IMR-90 (cell line): ENCODE data around the gene HPSE2. TPM values are rescaled to one million over a fixed set of nuclear protein-coding genes. Genes with fewer than 3 reads are reported as not detected.

Experiments
- ATAC-seq: fragments of 200-7000 bp; cut with Tn5 transposase; 2 replicates; pipeline ENCODE4 v1.9.1; 2020; ENCODE audit warnings: low read depth, mild to moderate bottlenecking, moderate library complexity
- BruUV-seq: library from RNA; stranded (reverse); fragments of 400-500 nt; replicated peaks from 2 replicates; lab custom pipeline; 2021; lab: Mats Ljungman, UMichigan
- CTCF ChIA-PET: fragments of 300-600 bp; formaldehyde crosslinking; extraction: SDS; loops from one replicate; lab custom pipeline; 2021; ENCODE audit warnings: antibody characterized with exemption; lab: Yijun Ruan, JAX
- POLR2A ChIA-PET: fragments of 300-600 bp; sonication (Branson Sonifier 250); formaldehyde crosslinking; loops from one replicate; lab custom pipeline; 2022; ENCODE audit warnings: antibody characterized with exemption; ENCODE audit not compliant: unreplicated experiment; lab: Charles Lee
- DNase-seq: peaks from one replicate; pipeline ENCODE4 v3.0.0; 2013
- H2AFZ ChIP-seq: replicated peaks from 2 replicates; pipeline ENCODE3; 2013; ENCODE audit warnings: low read length, mild to moderate bottlenecking; ENCODE audit not compliant: poor library complexity
- H2AK5ac ChIP-seq: 2 replicates; pipeline ENCODE4 v1.6.1; 2013; ENCODE audit warnings: low read depth, low read length, inconsistent platforms
- H2AK9ac ChIP-seq: replicated peaks from 2 replicates; pipeline ENCODE3; 2013; ENCODE audit warnings: mild to moderate bottlenecking, low read depth, low read length, moderate library complexity; ENCODE audit not compliant: poor library complexity
- H2BK120ac ChIP-seq: 2 replicates; pipeline ENCODE4 v1.6.1; 2013; ENCODE audit warnings: low read depth, low read length, inconsistent platforms
- H2BK15ac ChIP-seq: 3 replicates; pipeline ENCODE4 v1.6.1; 2013; ENCODE audit warnings: low read depth, low read length, inconsistent platforms
- H2BK20ac ChIP-seq: 2 replicates; pipeline ENCODE4 v1.6.1; 2013; ENCODE audit warnings: low read depth, mild to moderate bottlenecking, inconsistent platforms, low read length, moderate library complexity
- H2BK5ac ChIP-seq: 2 replicates; pipeline ENCODE4 v1.6.1; 2013; ENCODE audit warnings: mild to moderate bottlenecking, low read depth, low read length, inconsistent platforms; ENCODE audit not compliant: poor library complexity, severe bottlenecking
- H3K14ac ChIP-seq: replicated peaks from 2 replicates; pipeline ENCODE4 v1.6.1; 2013; ENCODE audit warnings: low read depth, low read length, inconsistent platforms
- H3K18ac ChIP-seq: 2 replicates; pipeline ENCODE4 v1.6.1; 2013; ENCODE audit warnings: low read depth, low read length, control low read depth
- H3K23ac ChIP-seq: 2 replicates; pipeline ENCODE4 v1.6.1; 2013; ENCODE audit warnings: low read depth, low read length, inconsistent platforms
- H3K27ac ChIP-seq: 2 replicates; pipeline ENCODE4 v1.5.1; 2013; ENCODE audit warnings: mild to moderate bottlenecking, control low read depth, low read length; ENCODE audit not compliant: insufficient read depth
- H3K27me3 ChIP-seq: 2 replicates; pipeline ENCODE4 v1.6.1; 2013; ENCODE audit warnings: low read length; ENCODE audit not compliant: control insufficient read depth, insufficient read depth
- H3K36me3 ChIP-seq: 2 replicates; pipeline ENCODE4 v1.6.1; 2013; ENCODE audit warnings: low read length, mixed read lengths; ENCODE audit not compliant: control insufficient read depth, insufficient read depth
- H3K4ac ChIP-seq: 2 replicates; pipeline ENCODE4 v1.6.1; 2013; ENCODE audit warnings: low read depth, low read length, inconsistent platforms
- H3K4me1 ChIP-seq: 2 replicates; pipeline ENCODE4 v1.6.1; 2013; ENCODE audit warnings: low read length, mixed read lengths; ENCODE audit not compliant: control insufficient read depth, insufficient read depth
- H3K4me2 ChIP-seq: 2 replicates; pipeline ENCODE4 v1.6.1; 2013; ENCODE audit warnings: low read depth, mild to moderate bottlenecking, control low read depth, low read length, moderate library complexity
- H3K4me3 ChIP-seq: 2 replicates; pipeline ENCODE4 v1.5.1; 2013; ENCODE audit warnings: low read depth, mild to moderate bottlenecking, control low read depth, low read length, moderate library complexity; ENCODE audit not compliant: insufficient read depth
- H3K56ac ChIP-seq: 2 replicates; pipeline ENCODE4 v1.6.1; 2013; ENCODE audit warnings: low read length, inconsistent platforms; ENCODE audit not compliant: insufficient read depth; ENCODE audit errors: extremely low read depth
- H3K79me1 ChIP-seq, 2 experiments: 2 replicates each; pipeline ENCODE4 v1.6.1; 2013; ENCODE audit warnings: low read length in 2 of 2, inconsistent platforms in 1 of 2, low read depth in 1 of 2
- H3K9ac ChIP-seq: 2 replicates; pipeline ENCODE4 v1.6.1; 2013; ENCODE audit warnings: low read depth, low read length, control low read depth
- H3K9me1 ChIP-seq: 2 replicates; pipeline ENCODE4 v1.6.1; 2013; ENCODE audit warnings: low read length, inconsistent platforms; ENCODE audit not compliant: insufficient read depth
- H3K9me3 ChIP-seq: 2 replicates; pipeline ENCODE4 v1.6.1; 2013; ENCODE audit warnings: low read length; ENCODE audit not compliant: control insufficient read depth, insufficient read depth
- H4K20me1 ChIP-seq: 2 replicates; pipeline ENCODE4 v1.6.1; 2013; ENCODE audit warnings: low read length, inconsistent platforms; ENCODE audit not compliant: insufficient read depth
- H4K5ac ChIP-seq: 2 replicates; pipeline ENCODE4 v1.6.1; 2013; ENCODE audit warnings: mild to moderate bottlenecking, low read depth, low read length, control low read depth
- H4K8ac ChIP-seq, 2 experiments: 2 replicates each; pipeline ENCODE4 v1.6.1; 2013; ENCODE audit warnings: low read depth in 2 of 2, low read length in 2 of 2, control low read depth in 1 of 2, inconsistent platforms in 1 of 2
- H4K91ac ChIP-seq: 2 replicates; pipeline ENCODE4 v1.6.1; 2013; ENCODE audit warnings: low read depth, low read length, inconsistent platforms; ENCODE audit not compliant: insufficient read depth
- BHLHE40 ChIP-seq: fragments of 150-350 bp; IDR thresholded peaks from 2 replicates; pipeline ENCODE4 v1.6.1; 2016; ENCODE audit warnings: mild to moderate bottlenecking, low read depth, low read length
- CEBPB ChIP-seq: IDR thresholded peaks from 2 replicates; pipeline ENCODE4 v1.6.1; 2012; ENCODE audit warnings: low read depth, low read length, improper control_type of control experiment
- CHD1 ChIP-seq: IDR thresholded peaks from 2 replicates; pipeline ENCODE4 v1.6.1; 2012; ENCODE audit warnings: low read depth, low read length, improper control_type of control experiment
- FOS ChIP-seq: fragments of 150-350 bp; IDR thresholded peaks from 2 replicates; pipeline ENCODE4 v1.6.1; 2016; ENCODE audit warnings: low read depth, low read length
- MAFK ChIP-seq: IDR thresholded peaks from 2 replicates; pipeline ENCODE4 v1.6.1; 2012; ENCODE audit warnings: low read depth, low read length, improper control_type of control experiment
- MAZ ChIP-seq: IDR thresholded peaks from 2 replicates; pipeline ENCODE4 v1.6.1; 2012; ENCODE audit warnings: low read depth, mild to moderate bottlenecking, low read length, improper control_type of control experiment, moderate library complexity, borderline replicate concordance
- MXI1 ChIP-seq: IDR thresholded peaks from 2 replicates; pipeline ENCODE4 v1.6.1; 2012; ENCODE audit warnings: low read depth, mild to moderate bottlenecking, low read length, moderate library complexity, borderline replicate concordance
- NFE2L2 ChIP-seq: fragments of 150-350 bp; IDR thresholded peaks from 2 replicates; pipeline ENCODE4 v1.6.1; 2016; ENCODE audit warnings: low read depth, mild to moderate bottlenecking, low read length
- POLR2A ChIP-seq: IDR thresholded peaks from 2 replicates; pipeline ENCODE4 v1.6.1; 2012; ENCODE audit warnings: mild to moderate bottlenecking, low read depth, low read length
- RAD21 ChIP-seq: IDR thresholded peaks from 2 replicates; pipeline ENCODE4 v1.6.1; 2012; ENCODE audit warnings: low read length, improper control_type of control experiment
- RCOR1 ChIP-seq: IDR thresholded peaks from 2 replicates; pipeline ENCODE4 v1.6.1; 2012; ENCODE audit warnings: mild to moderate bottlenecking, low read length, improper control_type of control experiment; ENCODE audit not compliant: insufficient replicate concordance
- RFX5 ChIP-seq: IDR thresholded peaks from 2 replicates; pipeline ENCODE4 v1.8.0; 2012; ENCODE audit warnings: low read depth, mild to moderate bottlenecking, low read length, moderate library complexity
- SMC3 ChIP-seq: fragments of 150-350 bp; IDR thresholded peaks from 2 replicates; pipeline ENCODE4 v1.6.1; 2016; ENCODE audit warnings: low read depth, mild to moderate bottlenecking, antibody characterized with exemption, low read length, moderate library complexity
- USF2 ChIP-seq: fragments of 150-350 bp; IDR thresholded peaks from 2 replicates; pipeline ENCODE4 v1.6.1; 2017; ENCODE audit warnings: mild to moderate bottlenecking, antibody characterized with exemption, low read length, low read depth
- WGBS, 2 experiments: methylation state at CpG; one replicate each; pipeline versions ENCODE4 v1.1.5 to v1.1.7; 2013; ENCODE audit warnings: missing lambda C conversion rate in 2 of 2; ENCODE audit not compliant: insufficient read length in 1 of 2; ENCODE audit errors: extremely low coverage in 2 of 2; 5-methylcytosine and 5-hydroxymethylcytosine counted together
- dilution Hi-C: fragments of 300-500 bp; cut with HindIII; formaldehyde crosslinking; loops from one replicate; pipeline ENCODE4 v1.14.3; 2018; ENCODE audit warnings: low sequenced_read_pairs; ENCODE audit not compliant: unreplicated experiment
- in situ Hi-C: fragments of 300-500 bp; cut with MboI; formaldehyde crosslinking; loops from 3 replicates; pipeline ENCODE4 v1.14.3; 2019; ENCODE audit warnings: low sequenced_read_pairs, inconsistent platforms, mixed read lengths
- intact Hi-C: fragments of 100-400 bp; cut with micrococcal nuclease; formaldehyde crosslinking; loops from 2 replicates; pipeline ENCODE4 v1.10.0; 2022
- polyA plus RNA-seq, 3 experiments: library from polyadenylated mRNA; depleted of rRNA; stranded (reverse); fragments of >200 nt; gene quantifications; 2 replicates each; pipeline ENCODE4 v1.2.3, GENCODE V29; 2012; ENCODE audit warnings: low replicate concordance in 1 of 3
- total RNA-seq: library from RNA; depleted of rRNA; stranded (reverse); fragments of >200 nt; gene quantifications from 2 replicates; pipeline ENCODE4 v1.2.3, GENCODE V29; 2012
- TF ChIP-seq, protein P1 (sequence below): conservative IDR thresholded peaks from 2 replicates; pipeline ENCODE4 v1.5.1; 2012; ENCODE audit warnings: mild to moderate bottlenecking, low read depth, low read length, improper control_type of control experiment
- TF ChIP-seq, protein P2 (sequence below): fragments of 150-350 bp; IDR thresholded peaks from 2 replicates; pipeline ENCODE4 v1.6.1; 2016; ENCODE audit warnings: low read depth, mild to moderate bottlenecking, low read length, moderate library complexity, borderline replicate concordance

HPSE2 gene
- total and polyA plus RNA-seq, 2 of the 4 experiments (the other 2 are of a cell fraction), result not detected

- Histone ChIP-seq H3K18ac (no peak overlapping the region), H4K91ac (no peak overlapping the region), H3K14ac (no peak overlapping the region), H3K56ac (no peak overlapping the region), H2AK5ac (no peak overlapping the region), H4K20me1 (no peaks in the 10 kb centered on the region), H3K36me3 (no peaks in the 10 kb centered on the region), H3K27me3 (no peaks in the 10 kb centered on the region), H3K27ac (no peak overlapping the region), H3K4me1 (no peaks in the 10 kb centered on the region), H2BK5ac (no peak overlapping the region), H2AK9ac (no peak overlapping the region), H4K5ac (no peak overlapping the region), H3K4me2 (no peak overlapping the region), H3K23ac (no peak overlapping the region), H4K8ac (no peak overlapping the region), H2BK120ac (no peak overlapping the region), H3K9me3 (no peaks in the 10 kb centered on the region), H2AFZ (no peak overlapping the region), H3K79me1 (no peaks in the 10 kb centered on the region), H2BK15ac (no peak overlapping the region), H3K9me1 (no peaks in the 10 kb centered on the region), H3K4me3 (no peak overlapping the region), H3K4ac (no peak overlapping the region), H3K9ac (no peak overlapping the region), H2BK20ac (no peak overlapping the region)
- ATAC-seq, result no peak
- in situ Hi-C loops (no loop called here), dilution Hi-C loops (no loop called here), intact Hi-C loops (loop anchor here (5.0 kb wide), 1 partner anchor 187 kb away; no protein-coding TSS in a partner anchor)
- ChIA-PET POLR2A (no interaction called here), CTCF (no interaction called here)
- DNase-seq, result no peak
- WGBS, 2 experiments, result no CpG with 5 or more reads among the region's 3 CpGs
- BruUV-seq, result no TSS peak
- TF ChIP-seq, protein P1, sequence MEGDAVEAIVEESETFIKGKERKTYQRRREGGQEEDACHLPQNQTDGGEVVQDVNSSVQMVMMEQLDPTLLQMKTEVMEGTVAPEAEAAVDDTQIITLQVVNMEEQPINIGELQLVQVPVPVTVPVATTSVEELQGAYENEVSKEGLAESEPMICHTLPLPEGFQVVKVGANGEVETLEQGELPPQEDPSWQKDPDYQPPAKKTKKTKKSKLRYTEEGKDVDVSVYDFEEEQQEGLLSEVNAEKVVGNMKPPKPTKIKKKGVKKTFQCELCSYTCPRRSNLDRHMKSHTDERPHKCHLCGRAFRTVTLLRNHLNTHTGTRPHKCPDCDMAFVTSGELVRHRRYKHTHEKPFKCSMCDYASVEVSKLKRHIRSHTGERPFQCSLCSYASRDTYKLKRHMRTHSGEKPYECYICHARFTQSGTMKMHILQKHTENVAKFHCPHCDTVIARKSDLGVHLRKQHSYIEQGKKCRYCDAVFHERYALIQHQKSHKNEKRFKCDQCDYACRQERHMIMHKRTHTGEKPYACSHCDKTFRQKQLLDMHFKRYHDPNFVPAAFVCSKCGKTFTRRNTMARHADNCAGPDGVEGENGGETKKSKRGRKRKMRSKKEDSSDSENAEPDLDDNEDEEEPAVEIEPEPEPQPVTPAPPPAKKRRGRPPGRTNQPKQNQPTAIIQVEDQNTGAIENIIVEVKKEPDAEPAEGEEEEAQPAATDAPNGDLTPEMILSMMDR, result no peak
- no peak for TF ChIP-seq USF2
- TF ChIP-seq RCOR1, result no peak
- no peak for TF ChIP-seq MAFK
- no peak for TF ChIP-seq POLR2A
- TF ChIP-seq, protein P2, sequence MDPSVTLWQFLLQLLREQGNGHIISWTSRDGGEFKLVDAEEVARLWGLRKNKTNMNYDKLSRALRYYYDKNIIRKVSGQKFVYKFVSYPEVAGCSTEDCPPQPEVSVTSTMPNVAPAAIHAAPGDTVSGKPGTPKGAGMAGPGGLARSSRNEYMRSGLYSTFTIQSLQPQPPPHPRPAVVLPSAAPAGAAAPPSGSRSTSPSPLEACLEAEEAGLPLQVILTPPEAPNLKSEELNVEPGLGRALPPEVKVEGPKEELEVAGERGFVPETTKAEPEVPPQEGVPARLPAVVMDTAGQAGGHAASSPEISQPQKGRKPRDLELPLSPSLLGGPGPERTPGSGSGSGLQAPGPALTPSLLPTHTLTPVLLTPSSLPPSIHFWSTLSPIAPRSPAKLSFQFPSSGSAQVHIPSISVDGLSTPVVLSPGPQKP, result no peak
- TF ChIP-seq CEBPB, result no peak
- TF ChIP-seq CHD1, result no peak
- no peak for TF ChIP-seq FOS
- no peak for TF ChIP-seq NFE2L2
- TF ChIP-seq BHLHE40, result no peak
- no peak for TF ChIP-seq MAZ
- TF ChIP-seq RAD21, result no peak
- no peak for TF ChIP-seq RFX5
- TF ChIP-seq SMC3, result no peak
- TF ChIP-seq MXI1, result no peak
Observed at GRCh38 chr10:98855403-98856189, 380.1 kb downstream of the HPSE2 start.
